HL-60/S4 treated with retinoic acid at 250 ng/mL for 4 days and 3 days (cell line): ENCODE measurements around the gene ADD1.

Experiments used
- in situ Hi-C: fragments of 300-500 bp; cut with MboI; formaldehyde crosslinking; loops from 2 replicates; pipeline ENCODE4 v1.7.0; 2022; ENCODE audit warnings: low sequenced_read_pairs

The ADD1 gene

GRCh38 chr4:2961811-2962441 is 118.3 kb downstream of the ADD1 start:
- in situ Hi-C loops: no loop called here

- in situ Hi-C loops: no loop called here
These were observed 119.0 kb downstream of the ADD1 start for GRCh38 chr4:2962614-2963174.

DNA sequence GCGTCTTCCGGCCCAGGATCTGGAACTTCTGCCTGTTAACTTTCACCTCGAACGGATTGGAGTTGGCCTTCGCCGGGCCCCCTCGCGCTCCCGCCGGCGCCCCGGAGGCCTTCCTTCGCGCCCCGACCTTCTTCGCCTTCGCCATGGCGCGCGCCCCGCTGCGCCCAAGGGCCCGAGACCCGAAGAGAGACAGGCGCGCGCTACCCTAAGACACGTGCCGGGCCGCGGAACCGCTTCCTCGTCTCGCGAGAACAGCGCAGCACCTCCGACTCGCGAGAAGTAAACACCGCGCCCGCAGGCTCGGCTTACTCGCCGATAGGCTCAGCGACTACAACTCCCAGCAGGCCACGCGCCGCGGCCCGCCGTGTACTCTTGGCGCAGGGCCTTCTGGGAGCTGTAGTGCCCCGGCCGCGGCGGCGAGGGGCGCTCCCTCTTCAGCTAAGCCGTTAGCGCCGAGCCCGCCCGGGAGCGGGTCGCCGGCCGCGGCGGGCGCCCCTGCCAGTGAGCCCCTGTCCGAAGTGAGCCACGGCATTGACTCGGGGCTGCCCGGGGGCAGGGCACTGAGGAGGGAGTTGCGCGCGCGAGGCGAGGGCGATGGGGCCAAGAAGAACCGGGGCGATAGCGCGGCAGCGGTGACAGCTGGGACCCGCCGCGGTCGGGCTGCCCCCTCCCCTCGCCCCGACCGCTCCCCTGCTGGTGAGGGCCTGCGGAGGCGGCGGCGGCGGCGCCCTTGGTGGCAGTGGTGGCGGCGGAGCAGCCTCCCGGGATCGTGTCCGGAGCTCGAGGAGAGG is 119.7 kb downstream of the ADD1 start, which contains the start of the genes GRK4 and NOP14:
GRK4 (plus strand) TSS at position 397 of the 791 bp plus-strand sequence. CDS start 500 bp downstream, outside the sequence.
NOP14 (minus strand) TSS at position 232 of the 791 bp plus-strand sequence; CDS start at position 145, 87 bp downstream.
- in situ Hi-C loops: no loop called here

- in situ Hi-C loops: no loop called here
These were observed 120.4 kb downstream of the ADD1 start for GRCh38 chr4:2963966-2964471.

DNA sequence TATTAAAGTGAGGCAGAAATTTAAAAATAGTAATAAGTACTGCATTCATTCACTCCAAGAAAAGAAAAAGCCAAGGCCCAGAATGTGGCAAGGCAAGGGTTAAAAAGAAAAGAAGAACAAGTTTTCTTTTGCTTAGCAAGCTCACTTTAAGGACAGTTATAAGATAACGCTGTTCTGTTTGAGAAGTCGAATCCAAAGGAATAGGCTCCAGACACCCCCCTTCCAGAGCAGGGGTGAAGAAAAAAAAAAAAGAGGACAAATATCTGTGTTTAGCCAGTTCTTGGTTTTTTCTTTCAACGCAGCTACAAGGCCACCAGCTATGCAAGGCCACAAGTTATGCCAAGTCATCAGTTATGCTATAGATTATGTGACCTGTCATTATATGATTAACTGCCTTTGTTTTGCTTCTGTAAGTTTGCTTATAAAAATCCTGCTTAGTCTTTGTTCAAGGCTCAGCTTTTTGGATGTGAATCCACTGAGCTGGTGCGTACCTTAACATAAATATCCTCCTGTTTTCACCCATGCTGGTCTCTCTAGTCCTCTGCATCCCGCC is 121.1 kb downstream of the ADD1 start:
- in situ Hi-C loops: no loop called here

GRCh38 chr4:2965262-2965661 is 121.6 kb downstream of the ADD1 start:
- in situ Hi-C loops: no loop called here

- in situ Hi-C loops: no loop called here
These were observed 124.7 kb downstream of the ADD1 start for GRCh38 chr4:2968381-2968780.

GRCh38 chr4:2971275-2971674 is 127.6 kb downstream of the ADD1 start:
- in situ Hi-C loops: no loop called here

DNA sequence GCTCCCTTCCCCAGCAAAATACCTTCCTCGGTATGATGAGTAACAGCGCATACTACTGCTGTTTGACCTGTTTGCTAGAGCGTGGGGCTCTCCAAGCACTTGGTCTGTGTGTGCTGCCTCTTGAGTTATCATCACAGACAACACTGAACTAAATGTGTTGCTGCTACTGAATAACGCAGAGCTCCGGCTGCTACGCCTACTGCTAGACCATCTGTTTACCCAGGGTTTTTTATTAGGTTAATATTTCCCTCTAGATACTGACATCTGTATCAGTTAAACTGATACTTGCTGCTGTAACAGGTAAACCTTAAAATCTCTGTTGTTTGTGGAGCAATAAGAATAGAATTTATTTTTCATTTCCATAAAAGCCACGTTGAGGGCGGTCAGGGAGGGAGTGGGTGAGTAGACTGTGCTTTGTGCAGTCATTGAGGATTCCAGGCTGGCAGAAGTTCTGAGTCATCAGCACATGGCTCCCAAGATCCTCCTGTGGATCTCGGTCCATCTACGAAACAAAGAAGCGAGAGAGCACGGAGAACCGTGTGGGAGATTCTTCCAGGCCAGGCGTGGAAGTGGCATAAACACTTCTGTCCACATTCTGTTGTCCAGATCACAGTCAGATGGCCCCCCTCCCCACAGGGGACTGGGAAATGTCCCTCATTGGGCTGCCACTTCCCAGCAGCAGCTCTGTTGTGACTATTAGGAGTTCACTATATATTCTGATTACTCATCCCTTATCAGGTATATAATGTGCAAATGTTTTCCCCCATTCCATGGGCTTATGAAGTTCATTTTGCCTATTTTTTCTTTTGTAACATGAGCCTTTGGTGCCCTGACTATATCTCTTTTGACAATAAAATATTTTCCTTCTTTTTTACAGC is 133.8 kb downstream of the ADD1 start:
- in situ Hi-C loops: no loop called here
